Measurements from ENCODE around the gene CEP68.

The CEP68 gene

DNA sequence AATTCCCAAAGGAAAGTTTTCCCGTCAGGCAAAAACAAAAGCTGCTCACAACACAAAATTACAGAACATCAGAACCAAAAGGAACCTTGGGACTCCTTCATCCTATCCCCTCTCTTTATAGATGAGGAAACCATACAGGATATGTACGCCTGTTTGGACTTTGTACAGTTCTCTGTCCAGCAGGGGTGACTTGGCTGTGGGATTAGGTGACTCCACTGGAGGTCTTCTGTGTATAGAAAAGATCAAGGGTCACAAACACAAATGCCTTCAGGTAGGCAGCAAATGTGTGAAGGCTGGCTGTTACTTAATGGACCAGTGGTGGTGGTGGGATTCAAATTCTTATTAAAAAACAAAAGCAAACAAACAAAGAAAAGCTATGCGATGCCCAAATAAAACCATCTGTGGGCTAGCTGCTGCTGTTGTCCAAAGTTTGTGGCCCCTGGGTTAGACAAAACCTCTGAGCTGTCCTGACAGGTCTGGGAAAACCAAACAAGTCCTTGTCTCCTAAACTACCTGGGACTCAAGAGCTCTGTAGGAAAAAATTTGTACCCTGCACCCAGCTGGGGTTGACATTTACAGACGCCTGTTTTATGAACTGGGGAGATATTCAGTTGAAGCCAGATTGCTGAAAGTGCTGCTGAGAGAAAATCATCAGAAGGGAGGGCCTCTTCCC, 1.3 kb upstream of the CEP68 start:
- Histone ChIP-seq H3K4me1 (ENCODE audit: control insufficient read depth, insufficient read depth, low read length) (peaks cover 11% of the 10 kb centered on the region), H3K27ac (ENCODE audit: low read depth, low read length) (no peak overlapping the region), H3K27me3 (ENCODE audit: control insufficient read depth, insufficient read depth, low read length) (no peaks in the 10 kb centered on the region), H3K4me3 (ENCODE audit: low read length) (peak overlapping the region; percentile 81), H3K9ac (ENCODE audit: low read length) (no peak overlapping the region), H3K36me3 (ENCODE audit: control insufficient read depth, insufficient read depth, low read length) (no peaks in the 10 kb centered on the region)

DNA sequence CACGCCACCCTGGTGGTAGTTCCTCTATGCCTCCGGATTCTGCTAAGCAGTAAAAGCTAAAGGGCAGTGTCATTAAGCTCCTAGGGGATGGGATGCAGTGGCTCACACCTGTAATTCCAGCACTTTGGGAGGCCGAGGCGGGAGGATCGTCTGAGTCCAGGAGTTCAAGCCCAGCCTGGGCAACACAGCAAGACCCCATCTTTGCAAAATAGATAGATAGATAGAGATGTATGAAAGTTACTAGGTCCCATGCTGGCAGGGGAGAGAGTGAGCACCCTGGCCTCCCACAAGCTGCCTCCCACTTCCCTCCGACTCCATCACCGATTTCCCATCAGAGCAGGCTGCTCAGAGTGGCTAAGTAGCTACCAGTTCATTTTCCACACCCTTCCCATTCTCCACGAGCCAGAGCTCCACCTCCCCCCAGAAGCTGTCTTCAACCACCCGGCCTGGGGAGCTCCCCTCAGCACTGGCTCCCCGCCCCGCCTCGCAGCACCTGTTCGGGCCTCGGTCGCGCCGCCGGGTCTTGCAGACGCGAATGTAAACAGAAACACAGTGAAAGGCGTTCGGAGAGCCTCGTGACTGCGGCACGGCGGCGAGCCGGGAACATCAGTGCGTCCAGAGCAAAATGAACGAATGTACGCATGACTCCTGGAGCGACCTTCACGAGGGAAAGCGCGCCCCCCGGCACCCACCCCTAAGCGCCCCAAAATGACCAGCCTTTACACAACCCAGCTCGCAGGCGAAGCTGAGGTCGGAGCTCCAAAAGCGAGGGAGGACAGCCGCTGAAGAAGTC, 598 bp upstream of the CEP68 start:
- Histone ChIP-seq H3K27me3 (ENCODE audit: control insufficient read depth, insufficient read depth, low read length) (no peaks in the 10 kb centered on the region), H3K4me1 (ENCODE audit: control insufficient read depth, insufficient read depth, low read length) (peaks cover 11% of the 10 kb centered on the region), H3K36me3 (ENCODE audit: control insufficient read depth, insufficient read depth, low read length) (no peaks in the 10 kb centered on the region), H3K27ac (ENCODE audit: low read depth, low read length) (peak overlapping the region; percentile 73), H3K9ac (ENCODE audit: low read length) (peak overlapping the region; percentile 6), H3K4me3 (ENCODE audit: low read length) (peak overlapping the region; percentile 81)

DNA sequence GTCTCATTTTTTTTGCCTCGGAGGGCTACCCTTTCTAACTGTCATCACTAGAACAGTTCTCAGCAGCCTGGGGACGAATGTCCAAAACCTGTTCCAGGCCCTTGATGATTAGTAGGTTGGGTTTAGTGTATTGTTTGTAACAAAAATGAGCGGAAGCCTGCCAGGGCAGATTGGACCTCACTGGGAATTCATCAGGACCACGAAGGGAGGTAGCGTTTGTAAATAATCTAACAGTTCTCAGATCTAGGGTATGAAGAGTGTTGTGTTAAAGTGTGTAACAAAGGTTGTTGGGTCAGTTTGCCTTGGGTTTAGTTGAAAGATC, 799 bp downstream of the CEP68 start:
- peaks cover 11% of the 10 kb centered on the region for H3K4me1 ChIP-seq (ENCODE audit: control insufficient read depth, insufficient read depth, low read length)

DNA sequence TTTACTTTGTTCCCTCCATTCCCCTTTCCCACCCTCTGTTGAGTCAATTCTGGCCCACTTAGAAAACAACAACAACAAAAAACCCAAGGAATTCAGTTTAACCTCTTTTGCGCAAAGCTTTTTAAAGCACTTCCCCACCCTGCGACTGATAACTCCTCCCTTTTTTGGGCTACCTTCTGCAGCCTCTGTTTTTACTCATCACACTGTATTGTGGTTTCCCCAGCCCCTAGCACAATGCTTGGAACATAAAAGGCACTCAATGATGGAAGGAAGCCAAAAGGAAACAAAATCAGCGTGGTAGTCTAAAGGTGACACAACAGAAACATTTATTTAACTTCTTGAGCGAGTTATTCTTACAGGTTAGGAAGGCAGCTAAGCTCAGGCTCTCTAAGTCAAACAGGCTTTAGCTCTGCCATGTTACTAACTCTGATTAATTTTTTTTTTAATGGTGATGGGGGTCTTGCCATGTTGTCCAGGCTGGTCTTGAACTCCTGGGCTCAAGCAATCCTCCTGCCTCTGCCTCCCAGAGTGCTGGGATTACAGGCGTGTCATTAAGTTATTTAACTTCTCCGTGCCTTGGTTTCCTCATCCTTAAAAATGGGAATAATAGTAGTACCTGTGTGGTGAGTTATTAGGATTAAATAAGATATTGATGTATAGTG, 1.3 kb downstream of the CEP68 start:
- Histone ChIP-seq H3K27me3 (ENCODE audit: control insufficient read depth, insufficient read depth, low read length) (no peaks in the 10 kb centered on the region), H3K27ac (ENCODE audit: low read depth, low read length) (peak overlapping the region; percentile 81), H3K4me3 (ENCODE audit: low read length) (peak overlapping the region; percentile 81), H3K9ac (ENCODE audit: low read length) (peak overlapping the region; percentile 52), H3K4me1 (ENCODE audit: control insufficient read depth, insufficient read depth, low read length) (peaks cover 11% of the 10 kb centered on the region), H3K36me3 (ENCODE audit: control insufficient read depth, insufficient read depth, low read length) (no peaks in the 10 kb centered on the region)

More for the DNA sequence above, 799 bp downstream of the CEP68 start:
- peak overlapping the region; percentile 81 for H3K27ac ChIP-seq (ENCODE audit: low read depth, low read length)
- no peaks in the 10 kb centered on the region for H3K27me3 ChIP-seq (ENCODE audit: control insufficient read depth, insufficient read depth, low read length)
- peak overlapping the region; percentile 52 for H3K9ac ChIP-seq (ENCODE audit: low read length)
- H3K4me3 ChIP-seq (ENCODE audit: low read length) = peak overlapping the region; percentile 81
- no peaks in the 10 kb centered on the region for H3K36me3 ChIP-seq (ENCODE audit: control insufficient read depth, insufficient read depth, low read length)

DNA sequence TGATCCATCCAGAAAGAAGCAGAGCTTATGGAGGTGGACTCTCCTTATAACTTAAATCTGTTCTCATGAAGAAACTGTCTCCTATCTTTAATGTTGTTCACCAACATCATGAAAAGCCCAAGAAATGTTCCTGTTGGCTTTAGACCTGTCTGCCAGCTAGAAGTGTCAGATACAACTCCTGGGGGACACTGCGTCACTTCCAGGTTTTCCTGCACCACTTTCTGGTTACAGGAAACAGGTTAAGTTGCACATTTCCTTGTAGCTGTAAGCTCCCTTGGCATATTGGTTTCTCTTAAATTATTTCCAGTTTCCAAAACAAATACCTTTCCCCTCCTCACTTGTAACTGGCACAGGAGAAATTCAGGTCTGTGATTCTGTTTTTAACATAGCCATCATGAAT, 2.9 kb downstream of the CEP68 start:
- Histone ChIP-seq H3K4me1 (ENCODE audit: control insufficient read depth, insufficient read depth, low read length) (peaks cover 26% of the 10 kb centered on the region), H3K4me3 (ENCODE audit: low read length) (no peak overlapping the region), H3K36me3 (ENCODE audit: control insufficient read depth, insufficient read depth, low read length) (no peaks in the 10 kb centered on the region), H3K27ac (ENCODE audit: low read depth, low read length) (no peak overlapping the region), H3K27me3 (ENCODE audit: control insufficient read depth, insufficient read depth, low read length) (no peaks in the 10 kb centered on the region), H3K9ac (ENCODE audit: low read length) (no peak overlapping the region)

DNA sequence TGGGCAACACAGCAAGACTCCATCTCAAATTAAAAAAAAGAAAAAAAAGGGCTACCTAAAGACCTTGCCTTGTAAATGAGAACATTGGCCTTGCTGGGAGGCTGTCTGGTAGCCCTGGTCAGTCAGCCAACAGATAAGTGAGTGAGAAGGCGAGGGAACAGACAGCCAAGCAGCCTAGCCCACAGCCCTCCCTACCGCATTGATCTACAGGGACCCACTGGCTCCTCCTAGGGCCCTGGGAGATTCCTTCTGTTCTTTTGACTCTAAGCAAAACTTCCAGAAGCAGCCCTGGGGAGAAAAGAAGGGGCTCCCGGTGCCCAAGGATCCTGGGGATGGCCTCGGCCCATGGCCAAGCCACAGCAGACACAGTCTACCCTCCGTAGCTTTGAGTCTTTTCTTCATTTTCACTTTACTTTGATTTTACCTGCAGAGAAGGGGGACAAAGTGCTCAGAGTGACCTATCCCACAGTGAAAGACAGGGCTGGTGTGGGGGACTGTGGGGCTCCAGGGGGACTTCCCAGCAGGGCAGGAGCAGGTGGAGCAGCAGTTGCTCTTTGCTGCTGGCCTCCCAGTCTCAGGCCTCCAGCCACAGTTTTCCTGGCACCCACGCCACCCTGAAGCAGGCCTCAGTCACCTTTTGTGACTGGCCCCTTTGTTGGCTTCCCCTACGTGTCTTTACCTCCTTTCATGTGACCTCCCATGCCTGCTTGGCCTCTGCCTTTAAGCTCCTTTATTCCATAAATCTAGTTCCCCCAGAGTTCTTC, 5.1 kb downstream of the CEP68 start:
- Histone ChIP-seq H3K9ac (ENCODE audit: low read length) (peak overlapping the region; percentile 21), H3K36me3 (ENCODE audit: control insufficient read depth, insufficient read depth, low read length) (no peaks in the 10 kb centered on the region), H3K4me3 (ENCODE audit: low read length) (no peak overlapping the region), H3K27me3 (ENCODE audit: control insufficient read depth, insufficient read depth, low read length) (no peaks in the 10 kb centered on the region), H3K4me1 (ENCODE audit: control insufficient read depth, insufficient read depth, low read length) (peaks cover 34% of the 10 kb centered on the region), H3K27ac (ENCODE audit: low read depth, low read length) (no peak overlapping the region)

DNA sequence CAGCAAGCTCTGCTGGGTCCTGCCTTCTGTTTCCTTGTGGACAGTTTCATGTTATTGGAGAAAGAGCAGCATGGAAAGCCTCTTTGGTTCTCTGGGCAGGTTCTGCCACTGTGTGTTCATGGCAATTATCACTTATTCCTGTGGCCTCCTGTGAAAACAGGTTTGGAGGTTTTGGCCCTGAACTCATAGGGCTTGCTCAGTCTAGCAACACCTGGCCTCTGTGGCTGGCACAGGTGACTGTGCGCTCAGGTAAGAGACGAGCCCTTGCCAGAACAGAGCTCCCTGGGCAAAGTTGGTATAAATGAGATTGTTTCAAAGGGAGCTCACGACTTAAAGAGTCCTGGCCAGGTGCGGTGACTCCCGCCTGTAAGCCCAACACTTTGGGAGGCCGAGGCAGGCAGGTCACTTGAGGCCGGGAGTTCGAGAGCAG, 5.7 kb downstream of the CEP68 start:
- no peaks in the 10 kb centered on the region for H3K27me3 ChIP-seq (ENCODE audit: control insufficient read depth, insufficient read depth, low read length)
- H3K9ac ChIP-seq (ENCODE audit: low read length) = no peak overlapping the region
- H3K4me3 ChIP-seq (ENCODE audit: low read length) = no peak overlapping the region
- peaks cover 34% of the 10 kb centered on the region for H3K4me1 ChIP-seq (ENCODE audit: control insufficient read depth, insufficient read depth, low read length)
- H3K36me3 ChIP-seq (ENCODE audit: control insufficient read depth, insufficient read depth, low read length) = no peaks in the 10 kb centered on the region
- no peak overlapping the region for H3K27ac ChIP-seq (ENCODE audit: low read depth, low read length)

DNA sequence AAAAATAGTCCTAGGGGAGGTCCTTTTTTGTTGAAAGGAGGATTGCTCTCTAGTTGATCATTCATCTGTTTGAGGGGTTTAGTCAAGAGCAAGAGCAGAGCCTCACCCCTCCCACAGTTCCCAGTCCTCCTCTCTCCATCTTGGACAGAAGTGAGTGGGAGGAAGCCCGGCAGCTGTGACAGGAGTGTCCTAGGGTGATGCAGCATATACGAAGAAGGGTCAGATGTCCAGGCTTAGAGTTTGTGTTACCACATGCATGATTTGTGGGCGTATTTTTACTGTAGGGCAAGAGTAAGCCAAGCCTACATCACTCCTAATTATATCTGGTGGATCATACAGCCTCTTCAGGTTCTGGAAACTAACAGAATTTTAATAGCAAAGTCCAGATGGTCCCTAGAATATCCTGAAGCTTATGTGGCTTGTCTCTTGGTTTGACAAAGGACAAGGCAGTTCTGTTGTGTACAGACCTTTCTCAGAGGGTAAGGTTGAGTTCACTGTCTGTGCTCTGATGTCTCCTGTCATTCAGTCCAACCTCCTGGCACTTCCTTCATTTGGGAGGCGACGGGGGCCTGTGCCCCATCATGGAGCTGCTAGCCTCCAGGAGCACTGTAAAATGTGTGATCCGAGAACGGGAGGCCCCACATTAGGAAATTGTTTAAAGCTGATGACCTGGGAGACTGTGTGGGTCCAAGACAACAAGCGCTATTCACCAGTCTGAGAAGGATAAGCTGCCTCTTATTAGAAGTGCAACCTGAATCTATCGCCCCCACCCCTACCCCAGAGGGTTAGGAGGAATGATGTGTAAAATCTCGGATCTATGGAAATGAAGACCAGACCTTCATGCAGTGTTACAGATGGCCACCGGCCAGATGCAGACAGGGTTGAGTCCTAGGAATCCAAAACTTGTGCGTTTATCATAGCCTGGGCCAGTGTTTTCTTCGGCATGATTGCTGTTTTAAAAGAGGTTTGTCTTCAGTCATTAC, 6.9 kb downstream of the CEP68 start:
- peaks cover 30% of the 10 kb centered on the region for H3K4me1 ChIP-seq (ENCODE audit: control insufficient read depth, insufficient read depth, low read length)
- peak overlapping the region; percentile 58 for H3K27ac ChIP-seq (ENCODE audit: low read depth, low read length)

DNA sequence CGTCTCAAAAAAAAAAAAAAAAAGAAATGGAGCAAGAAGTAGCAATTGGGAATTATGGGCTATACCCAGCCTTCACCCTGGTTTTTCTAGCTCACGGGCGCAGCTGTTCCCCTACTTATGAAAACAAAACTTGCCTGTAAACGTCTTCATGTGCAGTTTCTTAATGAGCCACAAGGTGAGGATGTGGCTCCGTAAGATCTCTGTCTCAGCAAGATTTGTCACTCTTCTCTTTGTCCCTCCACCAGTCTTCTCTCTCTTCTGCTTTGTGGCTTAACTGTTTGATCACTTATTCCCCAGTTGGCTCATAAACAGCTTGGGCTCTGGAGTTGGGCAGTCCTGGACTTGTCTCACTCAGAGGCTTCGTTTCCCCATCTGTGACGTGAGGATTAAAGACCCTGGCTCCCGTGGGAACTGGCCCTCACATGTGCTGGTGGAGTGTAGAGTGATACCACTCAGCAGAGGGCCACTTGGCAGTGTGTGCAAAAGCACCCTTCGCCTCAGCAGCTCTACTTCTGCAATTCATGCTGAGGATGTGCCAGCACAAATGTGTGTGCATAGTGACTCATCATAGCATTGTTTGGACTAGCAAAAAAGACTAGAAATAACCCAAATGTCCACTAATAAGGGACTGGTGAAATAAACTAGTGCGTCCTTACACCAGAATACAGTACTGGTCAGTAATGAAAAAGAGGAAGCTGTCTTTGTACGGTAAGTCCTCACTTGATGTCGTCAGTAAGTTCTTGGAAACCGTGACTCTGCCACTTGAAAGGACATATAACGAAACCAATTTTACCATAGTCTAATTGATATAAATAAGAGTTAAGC, 8.7 kb downstream of the CEP68 start:
- Histone ChIP-seq H3K27ac (ENCODE audit: low read depth, low read length) (peak overlapping the region; percentile 32), H3K9ac (ENCODE audit: low read length) (no peak overlapping the region), H3K36me3 (ENCODE audit: control insufficient read depth, insufficient read depth, low read length) (no peaks in the 10 kb centered on the region), H3K4me1 (ENCODE audit: control insufficient read depth, insufficient read depth, low read length) (peaks cover 29% of the 10 kb centered on the region), H3K4me3 (ENCODE audit: low read length) (peak overlapping the region; percentile 41), H3K27me3 (ENCODE audit: control insufficient read depth, insufficient read depth, low read length) (no peaks in the 10 kb centered on the region)

More for the DNA sequence above, 6.9 kb downstream of the CEP68 start:
- H3K36me3 ChIP-seq (ENCODE audit: control insufficient read depth, insufficient read depth, low read length) = no peaks in the 10 kb centered on the region
- H3K4me3 ChIP-seq (ENCODE audit: low read length) = no peak overlapping the region
- no peak overlapping the region for H3K9ac ChIP-seq (ENCODE audit: low read length)
- no peaks in the 10 kb centered on the region for H3K27me3 ChIP-seq (ENCODE audit: control insufficient read depth, insufficient read depth, low read length)

DNA sequence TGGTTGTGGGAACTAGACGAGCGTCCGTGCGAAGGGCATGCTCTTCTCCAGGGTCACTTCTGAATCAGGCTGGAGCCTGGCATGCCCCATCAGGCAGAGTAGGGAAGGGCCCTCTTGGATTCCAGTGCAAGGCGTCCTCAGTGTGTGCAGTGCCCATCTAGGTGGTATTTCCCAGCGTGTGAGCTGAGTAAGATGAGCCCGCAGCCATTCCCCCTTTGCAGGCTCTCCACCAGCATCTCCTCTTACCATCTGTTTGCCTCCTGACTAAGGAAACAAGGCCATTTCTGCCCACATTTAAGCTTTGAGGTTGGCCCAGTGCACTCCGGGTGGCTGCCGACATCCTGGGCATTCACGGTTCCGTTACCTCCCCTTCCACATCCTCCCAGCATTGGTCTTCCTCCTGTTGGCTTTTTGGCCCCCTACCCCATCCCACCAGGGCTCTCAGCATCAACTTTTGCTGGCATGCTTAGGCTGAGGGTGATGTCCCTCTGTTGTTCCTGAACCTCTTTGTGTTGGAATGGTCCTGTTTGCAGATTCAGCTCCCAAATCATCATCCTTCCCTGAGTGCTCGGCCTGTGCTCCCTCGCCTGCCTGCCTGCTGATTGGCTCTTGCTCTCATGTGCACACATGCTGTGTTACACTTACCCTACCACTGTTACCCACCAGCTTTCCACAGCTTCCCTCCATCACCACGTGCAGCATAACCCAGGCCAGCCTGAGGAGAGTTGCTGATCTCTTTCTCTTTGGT, 11.8 kb downstream of the CEP68 start:
- Histone ChIP-seq H3K27me3 (ENCODE audit: control insufficient read depth, insufficient read depth, low read length) (no peaks in the 10 kb centered on the region), H3K4me1 (ENCODE audit: control insufficient read depth, insufficient read depth, low read length) (peaks cover 32% of the 10 kb centered on the region), H3K27ac (ENCODE audit: low read depth, low read length) (no peak overlapping the region), H3K9ac (ENCODE audit: low read length) (no peak overlapping the region), H3K4me3 (ENCODE audit: low read length) (no peak overlapping the region), H3K36me3 (ENCODE audit: control insufficient read depth, insufficient read depth, low read length) (peaks cover 14% of the 10 kb centered on the region)
